ENCODE measurements around the gene MATN3.

DNA sequence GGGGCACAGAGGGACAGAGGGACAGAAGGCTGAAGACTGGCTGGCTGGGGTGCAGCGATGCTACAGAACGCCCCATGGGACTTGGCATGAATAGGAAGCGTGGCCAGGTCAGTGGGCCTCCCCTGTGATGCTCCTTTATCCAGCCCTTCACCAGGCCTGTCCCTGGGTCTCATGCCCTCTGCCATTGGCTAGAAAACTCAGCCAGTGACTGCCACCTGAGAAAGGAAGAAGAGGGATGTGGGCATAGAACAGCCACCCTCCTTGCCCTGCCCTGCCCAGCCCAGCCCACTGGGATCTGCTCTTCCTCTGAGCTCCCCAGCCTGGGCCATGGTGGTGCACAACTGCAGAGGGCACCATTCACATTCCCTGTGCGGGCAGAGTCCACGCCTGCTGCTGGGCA, 49.5 kb upstream of the MATN3 start:
- TF ChIP-seq, protein P1, sequence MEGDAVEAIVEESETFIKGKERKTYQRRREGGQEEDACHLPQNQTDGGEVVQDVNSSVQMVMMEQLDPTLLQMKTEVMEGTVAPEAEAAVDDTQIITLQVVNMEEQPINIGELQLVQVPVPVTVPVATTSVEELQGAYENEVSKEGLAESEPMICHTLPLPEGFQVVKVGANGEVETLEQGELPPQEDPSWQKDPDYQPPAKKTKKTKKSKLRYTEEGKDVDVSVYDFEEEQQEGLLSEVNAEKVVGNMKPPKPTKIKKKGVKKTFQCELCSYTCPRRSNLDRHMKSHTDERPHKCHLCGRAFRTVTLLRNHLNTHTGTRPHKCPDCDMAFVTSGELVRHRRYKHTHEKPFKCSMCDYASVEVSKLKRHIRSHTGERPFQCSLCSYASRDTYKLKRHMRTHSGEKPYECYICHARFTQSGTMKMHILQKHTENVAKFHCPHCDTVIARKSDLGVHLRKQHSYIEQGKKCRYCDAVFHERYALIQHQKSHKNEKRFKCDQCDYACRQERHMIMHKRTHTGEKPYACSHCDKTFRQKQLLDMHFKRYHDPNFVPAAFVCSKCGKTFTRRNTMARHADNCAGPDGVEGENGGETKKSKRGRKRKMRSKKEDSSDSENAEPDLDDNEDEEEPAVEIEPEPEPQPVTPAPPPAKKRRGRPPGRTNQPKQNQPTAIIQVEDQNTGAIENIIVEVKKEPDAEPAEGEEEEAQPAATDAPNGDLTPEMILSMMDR (IDR thresholded peaks at IDR 0.05) = no peak
- no peak for TF ChIP-seq POLR2A (IDR thresholded peaks at IDR 0.05)

Measured in heart left ventricle (tissue), 13 donors.